Upper lobe of right lung (tissue), 1 donor: Measurements from ENCODE around the gene SDHAF2. TPM values are rescaled to one million over a fixed set of nuclear protein-coding genes. Genes with fewer than 3 reads are reported as not detected.

Source experiments
- ATAC-seq: fragments of 200-7000 bp; cut with Tn5 transposase; one replicate; pipeline ENCODE4 v1.9.1; 2020; ENCODE audit warnings: mild to moderate bottlenecking, moderate library complexity
- DNase-seq: peaks from one replicate; pipeline ENCODE4 v3.0.0-alpha.2; 2020
- H3K27ac ChIP-seq: fragments of 200-600 bp; one replicate; pipeline ENCODE4 v1.8.0; 2022
- H3K27me3 ChIP-seq: fragments of 200-600 bp; one replicate; pipeline ENCODE4 v1.8.0; 2022; ENCODE audit warnings: mild to moderate bottlenecking
- H3K36me3 ChIP-seq: fragments of 200-600 bp; one replicate; pipeline ENCODE4 v1.8.0; 2022
- H3K4me1 ChIP-seq: fragments of 200-600 bp; one replicate; pipeline ENCODE4 v1.8.0; 2022
- H3K4me3 ChIP-seq: fragments of 200-600 bp; one replicate; pipeline ENCODE4 v1.8.0; 2022; ENCODE audit warnings: mild to moderate bottlenecking
- H3K9me3 ChIP-seq: fragments of 200-600 bp; one replicate; pipeline ENCODE4 v1.8.0; 2022
- CTCF ChIP-seq: fragments of 200-600 bp; IDR thresholded peaks from one replicate; pipeline ENCODE4 v1.8.0; 2022; ENCODE audit warnings: antibody characterized with exemption
- intact Hi-C: fragments of 100-400 bp; cut with DNase I; formaldehyde crosslinking; loops from one replicate; pipeline ENCODE4 v1.11.0; 2022
- total RNA-seq: library from RNA; stranded (reverse); fragmentation: NEBNext Ultra II Directional; extraction: Animal tissue kit (Norgen Biotek cat#: 25700); gene quantifications from one replicate; pipeline ENCODE4 v1.2.1, GENCODE V29; 2021
- donor health status: DM: no; HTN: yes; CAD: no; lungs with severe emphysema.

Gene SDHAF2
- total RNA-seq, 1 donor from 2014 or later = 34.1 TPM

- Histone ChIP-seq H3K27me3 (no peaks in the 10 kb centered on the region), H3K36me3 (peaks cover 94% of the 10 kb centered on the region), H3K9me3 (no peaks in the 10 kb centered on the region), H3K27ac (no peak overlapping the region), H3K4me3 (no peak overlapping the region), H3K4me1 (no peaks in the 10 kb centered on the region)
- ATAC-seq = no peak
- no peak for TF ChIP-seq CTCF
- intact Hi-C loops = no loop called here
- DNase-seq = no peak
These were observed 23.9 kb upstream of the SDHAF2 start for GRCh38 chr11:61406067-61406466.

- H3K36me3 ChIP-seq = peaks cover 100% of the 10 kb centered on the region
- no peak for DNase-seq
- intact Hi-C loops = no loop called here
- H3K27me3 ChIP-seq = no peaks in the 10 kb centered on the region
- no peak for ATAC-seq
- no peaks in the 10 kb centered on the region for H3K9me3 ChIP-seq
- no peaks in the 10 kb centered on the region for H3K4me1 ChIP-seq
- no peak overlapping the region for H3K27ac ChIP-seq
- TF ChIP-seq CTCF = no peak
- no peak overlapping the region for H3K4me3 ChIP-seq
These were observed 22.8 kb upstream of the SDHAF2 start for GRCh38 chr11:61406991-61407728.

DNA sequence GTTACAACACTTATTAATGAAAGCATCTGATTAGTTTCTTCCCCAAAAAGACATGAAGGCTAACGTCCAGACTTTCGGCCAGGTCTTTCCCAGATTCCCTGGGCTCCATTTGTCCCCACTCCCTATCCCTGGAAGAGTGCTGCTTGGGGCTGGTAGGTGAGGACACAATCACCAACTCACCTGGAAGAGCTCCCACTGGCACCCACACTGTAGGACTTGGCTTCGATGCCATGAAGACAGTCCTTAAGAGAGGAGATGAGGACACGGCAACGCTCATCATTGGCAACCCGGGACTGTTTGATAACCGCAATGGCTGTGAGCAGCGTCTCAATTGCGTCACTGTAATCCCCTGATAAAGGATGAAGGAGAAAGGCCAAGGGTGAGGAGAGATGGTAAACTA is 18.3 kb upstream of the SDHAF2 start:
- DNase-seq (no peak), ATAC-seq (no peak)
- H3K9me3 ChIP-seq = no peaks in the 10 kb centered on the region
- intact Hi-C loops = no loop called here
- H3K4me1 ChIP-seq = no peaks in the 10 kb centered on the region
- no peak overlapping the region for H3K4me3 ChIP-seq
- no peaks in the 10 kb centered on the region for H3K27me3 ChIP-seq
- H3K36me3 ChIP-seq = peaks cover 100% of the 10 kb centered on the region
- no peak for TF ChIP-seq CTCF
- H3K27ac ChIP-seq = no peak overlapping the region

GRCh38 chr11:61413496-61413895 is 16.4 kb upstream of the SDHAF2 start:
- ATAC-seq (no peak), DNase-seq (no peak)
- Histone ChIP-seq H3K4me1 (no peaks in the 10 kb centered on the region), H3K36me3 (peaks cover 100% of the 10 kb centered on the region), H3K4me3 (no peak overlapping the region), H3K9me3 (no peaks in the 10 kb centered on the region), H3K27ac (no peak overlapping the region), H3K27me3 (no peaks in the 10 kb centered on the region)
- TF ChIP-seq CTCF = no peak
- intact Hi-C loops = no loop called here

DNA sequence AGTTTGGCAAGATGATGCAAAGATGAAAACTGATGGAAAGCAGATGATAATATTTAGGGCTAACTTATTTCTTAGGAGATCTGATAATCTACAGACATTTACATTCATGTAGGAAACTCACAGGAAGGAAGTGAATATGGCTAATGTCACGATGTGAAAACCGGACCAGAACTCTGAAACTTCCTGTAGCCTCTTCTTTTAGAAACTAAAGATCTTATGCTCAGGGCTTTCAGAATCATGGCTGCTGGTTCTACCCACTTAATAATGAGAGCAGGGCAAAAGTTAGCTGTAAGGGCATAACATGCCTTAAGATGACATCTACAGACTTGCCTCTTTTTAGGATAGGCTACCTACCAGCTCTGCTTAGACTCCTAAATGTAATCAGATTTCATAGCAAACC is 15.4 kb upstream of the SDHAF2 start:
- no peaks in the 10 kb centered on the region for H3K27me3 ChIP-seq
- H3K4me1 ChIP-seq = no peaks in the 10 kb centered on the region
- no peaks in the 10 kb centered on the region for H3K9me3 ChIP-seq
- peaks cover 100% of the 10 kb centered on the region for H3K36me3 ChIP-seq
- no peak for TF ChIP-seq CTCF
- H3K4me3 ChIP-seq = no peak overlapping the region
- intact Hi-C loops = no loop called here
- ATAC-seq (no peak), DNase-seq (no peak)
- no peak overlapping the region for H3K27ac ChIP-seq

GRCh38 chr11:61415381-61415780 is 14.5 kb upstream of the SDHAF2 start:
- no peak overlapping the region for H3K27ac ChIP-seq
- DNase-seq = no peak
- no peak for TF ChIP-seq CTCF
- ATAC-seq = no peak
- H3K4me3 ChIP-seq = no peak overlapping the region
- H3K27me3 ChIP-seq = no peaks in the 10 kb centered on the region
- H3K36me3 ChIP-seq = peaks cover 100% of the 10 kb centered on the region
- intact Hi-C loops = no loop called here
- no peaks in the 10 kb centered on the region for H3K9me3 ChIP-seq
- H3K4me1 ChIP-seq = no peaks in the 10 kb centered on the region
